ENCODE data around the gene ARHGAP42. TPM values are rescaled to one million over a fixed set of nuclear protein-coding genes. Genes with fewer than 3 reads are reported as not detected.

The ARHGAP42 gene
- total and polyA plus RNA-seq, 2 of the 13 experiments (the other 11 are each of a cell fraction or from before 2014, with no cell fraction given): 2.5 to 4.3 TPM

DNA sequence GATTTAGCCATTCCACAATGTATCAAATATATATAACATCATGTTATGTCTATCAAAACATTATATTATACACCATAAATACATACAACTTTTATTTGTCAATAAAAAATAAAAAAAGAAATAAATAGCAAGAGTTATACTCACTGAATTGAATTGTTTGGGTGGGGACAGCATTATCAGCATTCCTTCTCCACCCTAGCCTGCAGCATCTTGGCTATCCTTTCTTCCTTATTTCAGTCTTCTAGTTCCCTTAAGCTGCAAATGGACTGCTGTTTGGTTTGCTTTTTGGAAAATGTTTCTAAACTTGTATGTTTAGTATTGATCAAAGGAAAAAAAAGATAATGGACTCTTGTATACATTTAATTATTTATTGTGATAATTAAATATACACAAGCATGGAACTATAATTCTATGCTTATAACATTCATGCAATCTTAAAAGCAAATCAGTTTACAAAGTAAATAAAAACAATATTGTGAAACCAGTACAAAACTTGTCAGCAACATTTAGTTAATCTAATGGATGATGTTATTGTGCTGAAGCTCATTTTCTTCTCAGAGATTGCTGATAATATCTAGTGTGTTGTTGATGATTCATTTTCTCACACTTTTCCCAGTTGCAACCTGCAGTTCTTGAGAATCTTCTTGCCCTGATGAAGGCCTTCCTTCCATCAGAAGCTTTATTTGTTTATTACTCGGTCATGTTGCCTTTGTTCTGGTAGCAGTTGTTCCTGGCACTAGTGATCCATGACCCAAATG is 5.0 kb downstream of the ARHGAP42 start (continued):
- TF ChIP-seq, protein P1, sequence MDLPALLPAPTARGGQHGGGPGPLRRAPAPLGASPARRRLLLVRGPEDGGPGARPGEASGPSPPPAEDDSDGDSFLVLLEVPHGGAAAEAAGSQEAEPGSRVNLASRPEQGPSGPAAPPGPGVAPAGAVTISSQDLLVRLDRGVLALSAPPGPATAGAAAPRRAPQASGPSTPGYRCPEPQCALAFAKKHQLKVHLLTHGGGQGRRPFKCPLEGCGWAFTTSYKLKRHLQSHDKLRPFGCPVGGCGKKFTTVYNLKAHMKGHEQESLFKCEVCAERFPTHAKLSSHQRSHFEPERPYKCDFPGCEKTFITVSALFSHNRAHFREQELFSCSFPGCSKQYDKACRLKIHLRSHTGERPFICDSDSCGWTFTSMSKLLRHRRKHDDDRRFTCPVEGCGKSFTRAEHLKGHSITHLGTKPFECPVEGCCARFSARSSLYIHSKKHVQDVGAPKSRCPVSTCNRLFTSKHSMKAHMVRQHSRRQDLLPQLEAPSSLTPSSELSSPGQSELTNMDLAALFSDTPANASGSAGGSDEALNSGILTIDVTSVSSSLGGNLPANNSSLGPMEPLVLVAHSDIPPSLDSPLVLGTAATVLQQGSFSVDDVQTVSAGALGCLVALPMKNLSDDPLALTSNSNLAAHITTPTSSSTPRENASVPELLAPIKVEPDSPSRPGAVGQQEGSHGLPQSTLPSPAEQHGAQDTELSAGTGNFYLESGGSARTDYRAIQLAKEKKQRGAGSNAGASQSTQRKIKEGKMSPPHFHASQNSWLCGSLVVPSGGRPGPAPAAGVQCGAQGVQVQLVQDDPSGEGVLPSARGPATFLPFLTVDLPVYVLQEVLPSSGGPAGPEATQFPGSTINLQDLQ (CRISPR knock-in tag; IDR thresholded peaks at IDR 0.05): no peak
- TF ChIP-seq ZSCAN20 (CRISPR knock-in tag; IDR thresholded peaks at IDR 0.05; ENCODE audit: borderline replicate concordance) (no peak), NR3C1 (CRISPR knock-in tag; IDR thresholded peaks at IDR 0.05) (no peak), ZNF660 (CRISPR knock-in tag; IDR thresholded peaks at IDR 0.05; ENCODE audit: borderline replicate concordance, low read depth) (no peak), MEF2D (CRISPR knock-in tag; IDR thresholded peaks at IDR 0.05) (no peak)

DNA sequence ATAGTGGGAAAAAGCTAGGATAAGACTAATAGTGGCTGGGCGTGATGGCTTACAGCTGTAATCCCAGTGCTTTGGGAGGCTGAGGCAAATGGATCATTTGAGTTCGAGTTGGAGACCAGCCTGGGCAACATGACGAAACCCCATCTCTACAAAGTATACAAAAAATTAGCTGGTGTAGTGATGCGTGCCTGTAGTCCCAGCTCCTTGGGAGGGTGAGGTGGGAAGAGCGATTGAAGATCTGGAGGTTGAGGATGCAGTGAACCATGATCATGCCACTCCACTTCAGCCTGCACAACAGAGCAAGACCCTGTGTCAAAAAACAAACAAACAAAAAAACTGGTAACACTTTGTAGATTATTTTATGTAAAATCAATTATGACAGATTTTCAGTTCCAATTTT is 8.8 kb downstream of the ARHGAP42 start:
- DNase-seq (ENCODE audit: low spot score) (no peak), ATAC-seq (no peak), FAIRE-seq (no peak)
- ChIA-PET POLR2A (no interaction called here), CTCF (ENCODE audit: low intra/inter-chr PET ratio, low total read pairs) (no interaction called here)
- intact Hi-C loops (cut with micrococcal nuclease; ENCODE audit: unreplicated experiment): no loop called here
- no peak overlapping the region for H3K27ac ChIP-seq (ENCODE audit: extremely low read length, insufficient read depth, low read length)
- BruUV-seq (replicated peaks): no TSS peak
- no peaks in the 10 kb centered on the region for H3K9me3 ChIP-seq (ENCODE audit: low read length)
- H3K79me2 ChIP-seq (ENCODE audit: insufficient read depth, low read length): no peaks in the 10 kb centered on the region
- H3K4me3 ChIP-seq (replicated peaks in 1 of 3; ENCODE audit: insufficient read depth in 1 of 3, low read depth in 2 of 3, low read length in 3 of 3): no peak overlapping the region
- no peaks in the 10 kb centered on the region for H3K36me3 ChIP-seq (replicated peaks in 1 of 2; ENCODE audit: control insufficient read depth in 1 of 2, insufficient read depth in 2 of 2, low read length in 2 of 2)
- no peaks in the 10 kb centered on the region for H3K27me3 ChIP-seq (ENCODE audit: control insufficient read depth in 1 of 2, insufficient read depth in 2 of 2, low read length in 2 of 2)
- WGBS (ENCODE audit: low lambda C conversion rate): 83% methylated on average over 5 of the region's 5 CpGs
- in situ Hi-C loops (cut with HindIII; ENCODE audit: extremely low pct_ligation_motif_present, low pct_unique_long_range_greater_than_20kb): no loop called here
- H3K4me1 ChIP-seq (ENCODE audit: insufficient read depth, low read length): no peaks in the 10 kb centered on the region
- no peak overlapping the region for H3K4me2 ChIP-seq (ENCODE audit: low read depth, low read length)
- no peak overlapping the region for H3K9ac ChIP-seq (ENCODE audit: insufficient read depth, low read depth, low read length)
- no peak overlapping the region for H2AFZ ChIP-seq (ENCODE audit: low read length)
- H4K20me1 ChIP-seq (ENCODE audit: insufficient read depth, low read length): no peaks in the 10 kb centered on the region
- TF ChIP-seq, protein P2, sequence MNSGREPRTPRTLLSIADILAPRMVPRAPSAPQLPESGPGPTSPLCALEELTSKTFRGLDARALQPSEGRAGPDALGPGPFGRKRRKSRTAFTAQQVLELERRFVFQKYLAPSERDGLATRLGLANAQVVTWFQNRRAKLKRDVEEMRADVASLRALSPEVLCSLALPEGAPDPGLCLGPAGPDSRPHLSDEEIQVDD (CRISPR knock-in tag; IDR thresholded peaks at IDR 0.05; ENCODE audit: borderline replicate concordance): no peak
- TF ChIP-seq ZNF629 (CRISPR knock-in tag; conservative IDR thresholded peaks at IDR 0.05) (no peak), RFX1 (IDR thresholded peaks at IDR 0.05) (no peak), AKAP8 (CRISPR knock-in tag; IDR thresholded peaks at IDR 0.05) (no peak), ZNF383 (CRISPR knock-in tag; IDR thresholded peaks at IDR 0.05; ENCODE audit: borderline replicate concordance) (no peak), ZNF557 (CRISPR knock-in tag; IDR thresholded peaks at IDR 0.05) (no peak), ZSCAN25 (CRISPR knock-in tag; IDR thresholded peaks at IDR 0.05) (no peak), FOXA3 (CRISPR knock-in tag; IDR thresholded peaks at IDR 0.05) (no peak)
- TF ChIP-seq, protein P3, sequence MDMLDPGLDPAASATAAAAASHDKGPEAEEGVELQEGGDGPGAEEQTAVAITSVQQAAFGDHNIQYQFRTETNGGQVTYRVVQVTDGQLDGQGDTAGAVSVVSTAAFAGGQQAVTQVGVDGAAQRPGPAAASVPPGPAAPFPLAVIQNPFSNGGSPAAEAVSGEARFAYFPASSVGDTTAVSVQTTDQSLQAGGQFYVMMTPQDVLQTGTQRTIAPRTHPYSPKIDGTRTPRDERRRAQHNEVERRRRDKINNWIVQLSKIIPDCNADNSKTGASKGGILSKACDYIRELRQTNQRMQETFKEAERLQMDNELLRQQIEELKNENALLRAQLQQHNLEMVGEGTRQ (IDR thresholded peaks at IDR 0.05; ENCODE audit: low read depth, low read length): no peak
- TF ChIP-seq, protein P3 (CRISPR knock-in tag; IDR thresholded peaks at IDR 0.05; ENCODE audit: borderline replicate concordance): no peak
- TF ChIP-seq, protein P4, sequence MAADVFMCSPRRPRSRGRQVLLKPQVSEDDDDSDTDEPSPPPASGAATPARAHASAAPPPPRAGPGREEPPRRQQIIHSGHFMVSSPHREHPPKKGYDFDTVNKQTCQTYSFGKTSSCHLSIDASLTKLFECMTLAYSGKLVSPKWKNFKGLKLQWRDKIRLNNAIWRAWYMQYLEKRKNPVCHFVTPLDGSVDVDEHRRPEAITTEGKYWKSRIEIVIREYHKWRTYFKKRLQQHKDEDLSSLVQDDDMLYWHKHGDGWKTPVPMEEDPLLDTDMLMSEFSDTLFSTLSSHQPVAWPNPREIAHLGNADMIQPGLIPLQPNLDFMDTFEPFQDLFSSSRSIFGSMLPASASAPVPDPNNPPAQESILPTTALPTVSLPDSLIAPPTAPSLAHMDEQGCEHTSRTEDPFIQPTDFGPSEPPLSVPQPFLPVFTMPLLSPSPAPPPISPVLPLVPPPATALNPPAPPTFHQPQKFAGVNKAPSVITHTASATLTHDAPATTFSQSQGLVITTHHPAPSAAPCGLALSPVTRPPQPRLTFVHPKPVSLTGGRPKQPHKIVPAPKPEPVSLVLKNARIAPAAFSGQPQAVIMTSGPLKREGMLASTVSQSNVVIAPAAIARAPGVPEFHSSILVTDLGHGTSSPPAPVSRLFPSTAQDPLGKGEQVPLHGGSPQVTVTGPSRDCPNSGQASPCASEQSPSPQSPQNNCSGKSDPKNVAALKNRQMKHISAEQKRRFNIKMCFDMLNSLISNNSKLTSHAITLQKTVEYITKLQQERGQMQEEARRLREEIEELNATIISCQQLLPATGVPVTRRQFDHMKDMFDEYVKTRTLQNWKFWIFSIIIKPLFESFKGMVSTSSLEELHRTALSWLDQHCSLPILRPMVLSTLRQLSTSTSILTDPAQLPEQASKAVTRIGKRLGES (CRISPR knock-in tag; IDR thresholded peaks at IDR 0.05; ENCODE audit: borderline replicate concordance): no peak

All from HepG2 (cell line).